Vagina (tissue), 2 donors: ENCODE data around the gene SPSB3. TPM values are rescaled to one million over a fixed set of nuclear protein-coding genes. Genes with fewer than 3 reads are reported as not detected.

ENCODE experiments used
- DNase-seq, 2 donors: peaks; one replicate each; pipeline ENCODE4 v3.0.0-alpha.2; 2017; ENCODE audit errors: extremely low spot score in 2 of 2
- H3K27ac ChIP-seq: fragments of 200-600 bp; sonication (generic); one replicate; pipeline ENCODE4 v1.5.1; 2019
- H3K27me3 ChIP-seq: fragments of 200-600 bp; sonication (generic); one replicate; pipeline ENCODE4 v1.5.1; 2019
- H3K36me3 ChIP-seq, 2 donors: fragments of 200-600 bp; sonication (generic); one replicate each; pipeline ENCODE4 v1.5.1; 2017 to 2019
- H3K4me1 ChIP-seq: fragments of 200-600 bp; sonication (generic); one replicate; pipeline ENCODE4 v1.5.1; 2019
- H3K4me3 ChIP-seq, 2 donors: fragments of 200-600 bp; sonication (generic); 1 replicate in 1 of 2; 2 replicates in 1 of 2; pipeline ENCODE4 v1.5.1; 2016 to 2019
- H3K9me3 ChIP-seq: fragments of 200-600 bp; sonication (generic); one replicate; pipeline ENCODE4 v1.5.1; 2019
- POLR2A ChIP-seq, 2 donors: fragments of 450-650 bp; IDR thresholded peaks; one replicate each; pipeline ENCODE4 v1.6.1; 2017; ENCODE audit warnings: antibody characterized with exemption in 2 of 2, mild to moderate bottlenecking in 2 of 2, moderate library complexity in 2 of 2
- POLR2AphosphoS5 ChIP-seq, 2 donors: sonication (generic); formaldehyde crosslinking; IDR thresholded peaks; one replicate each; pipeline ENCODE4 v1.9.0; 2017; ENCODE audit warnings: antibody characterized with exemption in 2 of 2, mild to moderate bottlenecking in 2 of 2, low read depth in 1 of 2; ENCODE audit not compliant: insufficient read depth in 1 of 2
- intact Hi-C: fragments of 100-400 bp; cut with DNase I; formaldehyde crosslinking; loops from one replicate; pipeline ENCODE4 v1.15.1; 2023
- total RNA-seq: library from RNA; depleted of rRNA; stranded (reverse); fragments of >200 nt; gene quantifications from one replicate; pipeline ENCODE4 v1.2.3, GENCODE V29; 2016
- TF ChIP-seq, protein P1 (sequence below), 3 experiments: fragments of 450-650 bp in 2 of 3; fragments of 200-600 bp in 1 of 3; sonication (generic) in 1 of 3; IDR thresholded peaks; one replicate each; pipeline ENCODE4 v1.5.1; 2017 to 2019; ENCODE audit warnings: antibody characterized with exemption in 3 of 3, mild to moderate bottlenecking in 2 of 3, moderate library complexity in 2 of 3

SPSB3 gene
- 75.9 TPM for total RNA-seq

DNA sequence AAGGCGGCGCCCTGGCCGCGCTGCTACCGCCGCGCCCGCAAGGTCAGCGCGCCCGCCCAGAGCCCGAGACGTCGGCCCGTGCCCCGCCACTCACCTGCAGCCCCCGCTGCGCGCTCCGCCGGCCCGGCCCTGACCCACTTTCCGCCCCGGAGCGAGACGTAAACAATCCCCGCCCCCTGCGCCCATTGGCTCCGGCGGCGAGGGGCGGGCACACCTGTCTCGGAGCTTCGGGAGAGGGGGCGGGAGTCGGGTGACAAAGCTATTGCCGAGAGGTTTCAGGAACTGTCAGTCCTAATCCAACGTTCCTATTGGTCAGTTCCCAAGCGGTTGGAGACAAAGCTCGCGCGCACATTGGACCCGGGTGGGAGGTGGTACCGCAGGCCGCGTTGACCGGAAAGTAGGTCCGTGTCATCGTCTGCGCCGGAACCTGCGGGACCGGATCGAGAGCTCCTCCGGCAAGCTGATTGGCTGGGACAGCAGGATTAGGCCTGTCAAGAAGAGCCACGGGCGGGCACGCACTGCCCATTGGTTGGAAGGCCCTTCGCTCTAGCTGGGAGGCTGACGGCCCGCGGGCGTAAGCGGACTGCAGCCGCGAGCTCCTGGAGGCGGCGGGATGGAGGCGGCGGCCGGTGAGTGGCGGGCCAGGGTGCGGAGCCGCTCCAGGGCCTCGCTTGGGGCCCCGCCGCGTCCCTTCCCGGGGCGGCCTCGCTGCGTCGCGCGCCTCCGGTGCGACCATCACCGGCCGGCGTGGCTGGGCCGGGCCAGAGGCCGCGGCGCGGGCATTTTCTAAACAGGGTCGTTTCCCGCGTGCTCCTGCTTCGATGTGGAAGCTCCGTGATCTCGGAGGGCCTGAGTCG lies at the start of gene SPSB3, which contains the start of gene NUBP2:
Gene SPSB3 (minus strand): TSS at position 164 of the 857 bp plus-strand sequence. CDS start 1,088 bp downstream, outside the sequence.
Gene NUBP2 (plus strand): TSS at position 553 of the 857 bp plus-strand sequence. CDS start 61 bp downstream, at position 614.
- peak; percentile 84 to 95 for TF ChIP-seq POLR2AphosphoS5 (IDR thresholded peaks at IDR 0.05; ENCODE audit: insufficient read depth in 1 of 2, low read depth in 1 of 2)
- peak in 1 of 2 donors; percentile 51 for TF ChIP-seq POLR2A (IDR thresholded peaks at IDR 0.05)
- TF ChIP-seq, protein P1, sequence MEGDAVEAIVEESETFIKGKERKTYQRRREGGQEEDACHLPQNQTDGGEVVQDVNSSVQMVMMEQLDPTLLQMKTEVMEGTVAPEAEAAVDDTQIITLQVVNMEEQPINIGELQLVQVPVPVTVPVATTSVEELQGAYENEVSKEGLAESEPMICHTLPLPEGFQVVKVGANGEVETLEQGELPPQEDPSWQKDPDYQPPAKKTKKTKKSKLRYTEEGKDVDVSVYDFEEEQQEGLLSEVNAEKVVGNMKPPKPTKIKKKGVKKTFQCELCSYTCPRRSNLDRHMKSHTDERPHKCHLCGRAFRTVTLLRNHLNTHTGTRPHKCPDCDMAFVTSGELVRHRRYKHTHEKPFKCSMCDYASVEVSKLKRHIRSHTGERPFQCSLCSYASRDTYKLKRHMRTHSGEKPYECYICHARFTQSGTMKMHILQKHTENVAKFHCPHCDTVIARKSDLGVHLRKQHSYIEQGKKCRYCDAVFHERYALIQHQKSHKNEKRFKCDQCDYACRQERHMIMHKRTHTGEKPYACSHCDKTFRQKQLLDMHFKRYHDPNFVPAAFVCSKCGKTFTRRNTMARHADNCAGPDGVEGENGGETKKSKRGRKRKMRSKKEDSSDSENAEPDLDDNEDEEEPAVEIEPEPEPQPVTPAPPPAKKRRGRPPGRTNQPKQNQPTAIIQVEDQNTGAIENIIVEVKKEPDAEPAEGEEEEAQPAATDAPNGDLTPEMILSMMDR (IDR thresholded peaks at IDR 0.05) = peak in 2 of 3 experiments; percentile 11 to 35
- Histone ChIP-seq H3K4me1 (peaks cover 59% of the 10 kb centered on the region), H3K36me3 (peaks cover 0 to 27% of the 10 kb centered on the region in 2 donors), H3K27me3 (no peaks in the 10 kb centered on the region), H3K9me3 (no peaks in the 10 kb centered on the region), H3K27ac (peak within 1 kb of the TSS; percentile 67), H3K4me3 (peak within 1 kb of the TSS; percentile 89 to 96)
- intact Hi-C loops = no loop called here
- peak; percentile 100 for DNase-seq

DNA sequence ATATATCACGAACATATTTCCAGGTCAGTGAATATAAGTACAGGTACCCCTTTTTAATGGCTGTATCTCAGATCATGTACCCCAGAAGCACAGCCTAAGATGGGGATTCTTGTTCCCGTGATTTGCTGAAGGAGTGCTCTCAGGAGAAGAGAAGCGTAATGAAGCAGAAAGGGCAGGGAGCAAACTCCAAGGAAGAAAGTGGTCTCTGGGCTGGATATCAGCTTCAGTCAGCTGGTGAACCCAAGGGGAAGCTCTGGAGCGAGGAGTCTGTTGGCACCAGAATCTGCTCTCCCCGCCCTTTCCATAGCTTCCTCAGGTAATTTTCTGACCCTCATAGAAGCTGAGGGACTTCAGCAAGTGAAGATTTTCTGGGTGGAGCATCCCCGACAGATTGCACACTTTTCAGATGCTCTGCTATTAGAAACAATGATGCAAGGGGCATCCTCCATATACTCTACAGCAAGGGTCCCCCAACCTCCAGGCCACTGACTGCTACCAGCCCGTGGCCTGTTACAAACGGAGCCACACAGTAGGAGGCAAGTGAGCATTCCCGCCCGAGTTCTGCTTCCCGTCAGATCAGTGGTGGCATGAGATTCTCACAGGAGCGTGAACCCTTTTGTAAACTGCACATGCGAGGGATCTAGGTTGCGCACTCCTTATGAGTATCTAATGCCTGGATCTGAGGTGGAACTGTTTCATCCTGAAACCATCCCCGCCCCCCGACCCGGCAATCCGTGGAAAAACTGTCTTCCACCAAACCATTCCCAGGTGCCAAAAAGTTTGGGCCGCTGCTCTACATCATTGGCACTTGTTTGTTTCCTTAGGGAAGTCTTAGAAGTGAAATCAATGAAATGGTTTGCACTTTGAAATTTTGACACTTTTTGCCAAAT lies 49.1 kb upstream of the SPSB3 start:
- DNase-seq = no peak
- Histone ChIP-seq H3K27ac (no peak overlapping the region), H3K4me1 (peaks cover 28% of the 10 kb centered on the region)

DNA sequence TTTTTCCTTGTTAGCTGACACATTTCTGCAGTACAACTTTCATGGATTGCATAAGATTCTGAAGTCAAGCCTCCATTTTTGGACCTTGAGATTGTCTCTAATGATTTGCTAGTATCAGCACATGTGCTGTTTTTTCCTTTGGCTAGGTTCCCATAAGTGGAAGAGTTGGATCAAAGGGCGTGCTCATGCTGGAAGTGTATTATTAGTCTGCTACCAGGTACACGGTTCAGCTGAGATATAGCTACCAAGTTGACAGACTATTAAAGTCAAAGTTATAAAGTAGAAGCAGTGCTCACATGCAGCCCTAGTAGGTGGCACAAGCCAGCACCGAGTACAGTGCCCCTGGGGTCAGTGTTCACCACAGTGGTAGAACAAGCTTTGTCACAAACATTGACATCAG lies 47.8 kb upstream of the SPSB3 start:
- no peak for DNase-seq
- Histone ChIP-seq H3K4me1 (peaks cover 35% of the 10 kb centered on the region), H3K27me3 (no peaks in the 10 kb centered on the region), H3K27ac (no peak overlapping the region), H3K9me3 (no peaks in the 10 kb centered on the region), H3K4me3 (no peak overlapping the region), H3K36me3 (no peaks in the 10 kb centered on the region)
- intact Hi-C loops = no loop called here
- TF ChIP-seq POLR2AphosphoS5 (IDR thresholded peaks at IDR 0.05; ENCODE audit: insufficient read depth in 1 of 2, low read depth in 1 of 2) (no peak), POLR2A (IDR thresholded peaks at IDR 0.05) (no peak)
- TF ChIP-seq, protein P1 (IDR thresholded peaks at IDR 0.05) = no peak

More for the DNA sequence above, 49.1 kb upstream of the SPSB3 start:
- Histone ChIP-seq H3K9me3 (no peaks in the 10 kb centered on the region), H3K27me3 (no peaks in the 10 kb centered on the region), H3K36me3 (no peaks in the 10 kb centered on the region), H3K4me3 (no peak overlapping the region)
- TF ChIP-seq POLR2A (IDR thresholded peaks at IDR 0.05) (no peak), POLR2AphosphoS5 (IDR thresholded peaks at IDR 0.05; ENCODE audit: insufficient read depth in 1 of 2, low read depth in 1 of 2) (no peak)
- TF ChIP-seq, protein P1 (IDR thresholded peaks at IDR 0.05) = no peak
- intact Hi-C loops = no loop called here

DNA sequence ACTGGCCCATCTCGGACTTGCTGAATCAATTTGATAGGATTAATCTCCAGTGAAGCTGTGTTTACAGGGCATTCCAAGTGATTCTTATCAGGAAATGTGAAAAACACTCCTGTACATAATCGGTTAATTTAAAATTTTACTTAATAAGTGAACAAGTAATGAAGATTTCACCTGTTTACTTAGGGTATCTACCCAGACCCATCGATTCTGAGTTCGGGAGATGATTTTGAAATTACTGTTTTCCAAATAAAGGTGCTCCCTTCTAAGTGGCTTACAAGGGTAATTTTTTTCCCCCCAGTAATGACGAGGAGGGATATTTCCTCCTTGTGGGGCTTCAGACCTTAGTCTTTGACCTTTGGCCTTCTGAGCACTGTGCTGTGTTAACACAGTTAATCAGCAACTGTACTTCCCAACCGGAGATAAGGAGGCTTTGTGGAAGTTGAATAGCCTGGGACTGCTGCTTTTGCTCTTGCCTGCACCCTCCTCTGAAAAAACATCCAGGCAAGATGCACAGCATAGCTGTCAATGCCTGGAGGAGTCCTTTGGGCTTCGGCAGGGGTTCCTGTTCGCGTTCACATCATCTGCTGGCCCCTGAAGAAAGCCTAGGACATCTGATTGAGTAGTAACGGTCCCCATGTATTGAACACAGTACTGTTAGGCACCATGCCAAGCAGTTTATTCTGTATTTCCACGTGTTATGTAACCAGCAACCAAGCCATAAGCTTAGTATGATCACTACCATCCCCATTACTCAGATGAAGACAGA lies 46.5 kb upstream of the SPSB3 start:
- Histone ChIP-seq H3K36me3 (no peaks in the 10 kb centered on the region), H3K4me3 (no peak overlapping the region), H3K27me3 (no peaks in the 10 kb centered on the region), H3K4me1 (peaks cover 45% of the 10 kb centered on the region), H3K9me3 (no peaks in the 10 kb centered on the region), H3K27ac (no peak overlapping the region)
- no peak for DNase-seq
- TF ChIP-seq, protein P1 (IDR thresholded peaks at IDR 0.05) = no peak
- no peak for TF ChIP-seq POLR2AphosphoS5 (IDR thresholded peaks at IDR 0.05; ENCODE audit: insufficient read depth in 1 of 2, low read depth in 1 of 2)
- no peak for TF ChIP-seq POLR2A (IDR thresholded peaks at IDR 0.05)
- intact Hi-C loops = no loop called here
